ENCODE data around the gene AGMAT. TPM values are rescaled to one million over a fixed set of nuclear protein-coding genes. Genes with fewer than 3 reads are reported as not detected.

The AGMAT gene
- total RNA-seq, 1 donor from 2014 or later: 0.90 TPM

GRCh38 chr1:15568387-15569073, 16.3 kb downstream of the AGMAT start:
- no peak for DNase-seq (ENCODE audit: low read depth in 2 of 2)

GRCh38 chr1:15559189-15559810, 25.6 kb downstream of the AGMAT start:
- DNase-seq (ENCODE audit: low read depth in 2 of 2): no peak

GRCh38 chr1:15558516-15558915, 26.3 kb downstream of the AGMAT start:
- no peak for DNase-seq (ENCODE audit: low read depth in 2 of 2)

- DNase-seq (ENCODE audit: low read depth in 2 of 2): no peak
Measured at GRCh38 chr1:15557594-15557993, 27.3 kb downstream of the AGMAT start.

- no peak for DNase-seq (ENCODE audit: low read depth in 2 of 2)
Measured at GRCh38 chr1:15557008-15557407, 27.8 kb downstream of the AGMAT start.

GRCh38 chr1:15550573-15550972, 34.3 kb downstream of the AGMAT start:
- no peak for DNase-seq (ENCODE audit: low read depth in 2 of 2)

GRCh38 chr1:15546641-15547040, 38.2 kb downstream of the AGMAT start:
- DNase-seq (ENCODE audit: low read depth in 2 of 2): no peak

GRCh38 chr1:15543589-15544568, 41.0 kb downstream of the AGMAT start:
- peak in 1 of 2 donors; percentile 71 for DNase-seq (ENCODE audit: low read depth in 2 of 2)

GRCh38 chr1:15543251-15543588, 41.6 kb downstream of the AGMAT start:
- DNase-seq (ENCODE audit: low read depth in 2 of 2): no peak

GRCh38 chr1:15542388-15543250, 42.2 kb downstream of the AGMAT start:
- no peak for DNase-seq (ENCODE audit: low read depth in 2 of 2)

- DNase-seq (ENCODE audit: low read depth in 2 of 2): no peak
Measured at GRCh38 chr1:15541231-15541792, 43.5 kb downstream of the AGMAT start.

- no peak for DNase-seq (ENCODE audit: low read depth in 2 of 2)
Measured at GRCh38 chr1:15540186-15540585, 44.7 kb downstream of the AGMAT start.

- no peak for DNase-seq (ENCODE audit: low read depth in 2 of 2)
Measured at GRCh38 chr1:15538771-15539170, 46.1 kb downstream of the AGMAT start.

- no peak for DNase-seq (ENCODE audit: low read depth in 2 of 2)
Measured at GRCh38 chr1:15531682-15532081, 53.2 kb downstream of the AGMAT start.

GRCh38 chr1:15531003-15531402, 53.8 kb downstream of the AGMAT start:
- no peak for DNase-seq (ENCODE audit: low read depth in 2 of 2)

- peak; percentile 100 for DNase-seq (ENCODE audit: low read depth in 2 of 2)
Measured at GRCh38 chr1:15526490-15527339, 58.1 kb downstream of the AGMAT start, which contains the start of gene DNAJC16. TSS of gene DNAJC16 (plus strand) at chr1:15526848. CDS start at chr1:15529106, 2,258 bp downstream.

- DNase-seq (ENCODE audit: low read depth in 2 of 2): no peak
Measured at GRCh38 chr1:15526021-15526489, 58.8 kb downstream of the AGMAT start.

- DNase-seq (ENCODE audit: low read depth in 2 of 2): no peak
Measured at GRCh38 chr1:15525050-15526020, 59.5 kb downstream of the AGMAT start.

Measured in dermis microvascular lymphatic vessel endothelial cell (primary cell).